ENCODE results near the gene CCDC192. TPM values are rescaled to one million over a fixed set of nuclear protein-coding genes. Genes with fewer than 3 reads are reported as not detected.

Gene CCDC192
- total and polyA plus RNA-seq, 4 donors: not detected

GRCh38 chr5:127909066-127909465 is 205.9 kb downstream of the CCDC192 start:
- no peaks in the 10 kb centered on the region for H3K27me3 ChIP-seq (ENCODE audit: control insufficient read depth in 1 of 2, insufficient read depth in 2 of 2, low read length in 1 of 2)
- no peak overlapping the region for H3K4me3 ChIP-seq (ENCODE audit: low read length in 2 of 2)
- H3K9me3 ChIP-seq (ENCODE audit: control insufficient read depth, low read length): no peaks in the 10 kb centered on the region
- intact Hi-C loops (cut with DNase I): no loop called here
- no peaks in the 10 kb centered on the region for H3K4me1 ChIP-seq (ENCODE audit: control insufficient read depth in 1 of 2, insufficient read depth in 2 of 2, low read length in 2 of 2)
- no peak overlapping the region for H3K27ac ChIP-seq (ENCODE audit: low read depth in 1 of 2, low read length in 2 of 2)
- no peak for ATAC-seq (ENCODE audit: low FRiP score)
- no peaks in the 10 kb centered on the region for H3K36me3 ChIP-seq (ENCODE audit: control insufficient read depth in 1 of 2, insufficient read depth in 2 of 2, low read length in 1 of 2)
- no peak for DNase-seq
- 51 to 54% methylated on average over 3 of the region's 3 CpGs for WGBS, 2 donors

GRCh38 chr5:127909821-127910220 is 206.6 kb downstream of the CCDC192 start:
- Histone ChIP-seq H3K4me1 (ENCODE audit: control insufficient read depth in 1 of 2, insufficient read depth in 2 of 2, low read length in 2 of 2) (no peaks in the 10 kb centered on the region), H3K27me3 (ENCODE audit: control insufficient read depth in 1 of 2, insufficient read depth in 2 of 2, low read length in 1 of 2) (no peaks in the 10 kb centered on the region), H3K4me3 (ENCODE audit: low read length in 2 of 2) (no peak overlapping the region), H3K9me3 (ENCODE audit: control insufficient read depth, low read length) (no peaks in the 10 kb centered on the region), H3K36me3 (ENCODE audit: control insufficient read depth in 1 of 2, insufficient read depth in 2 of 2, low read length in 1 of 2) (no peaks in the 10 kb centered on the region), H3K27ac (ENCODE audit: low read depth in 1 of 2, low read length in 2 of 2) (no peak overlapping the region)
- DNase-seq (no peak), ATAC-seq (ENCODE audit: low FRiP score) (no peak)
- intact Hi-C loops (cut with DNase I): no loop called here
- WGBS, 2 donors: 89% methylated on average over 1 of the region's 1 CpG

GRCh38 chr5:127910307-127910956 is 207.2 kb downstream of the CCDC192 start:
- no peaks in the 10 kb centered on the region for H3K9me3 ChIP-seq (ENCODE audit: control insufficient read depth, low read length)
- H3K4me1 ChIP-seq (ENCODE audit: control insufficient read depth in 1 of 2, insufficient read depth in 2 of 2, low read length in 2 of 2): no peaks in the 10 kb centered on the region
- H3K36me3 ChIP-seq (ENCODE audit: control insufficient read depth in 1 of 2, insufficient read depth in 2 of 2, low read length in 1 of 2): no peaks in the 10 kb centered on the region
- no peak for DNase-seq
- H3K27ac ChIP-seq (ENCODE audit: low read depth in 1 of 2, low read length in 2 of 2): no peak overlapping the region
- intact Hi-C loops (cut with DNase I): no loop called here
- H3K4me3 ChIP-seq (ENCODE audit: low read length in 2 of 2): no peak overlapping the region
- ATAC-seq (ENCODE audit: low FRiP score): no peak
- WGBS, 2 donors: 95 to 98% methylated on average over 2 of the region's 2 CpGs
- H3K27me3 ChIP-seq (ENCODE audit: control insufficient read depth in 1 of 2, insufficient read depth in 2 of 2, low read length in 1 of 2): no peaks in the 10 kb centered on the region

- DNase-seq (no peak), ATAC-seq (ENCODE audit: low FRiP score) (no peak)
- no peaks in the 10 kb centered on the region for H3K9me3 ChIP-seq (ENCODE audit: control insufficient read depth, low read length)
- no peaks in the 10 kb centered on the region for H3K36me3 ChIP-seq (ENCODE audit: control insufficient read depth in 1 of 2, insufficient read depth in 2 of 2, low read length in 1 of 2)
- 90 to 95% methylated on average over 2 of the region's 2 CpGs for WGBS, 2 donors
- no peak overlapping the region for H3K4me3 ChIP-seq (ENCODE audit: low read length in 2 of 2)
- H3K27ac ChIP-seq (ENCODE audit: low read depth in 1 of 2, low read length in 2 of 2): no peak overlapping the region
- intact Hi-C loops (cut with DNase I): no loop called here
- no peaks in the 10 kb centered on the region for H3K27me3 ChIP-seq (ENCODE audit: control insufficient read depth in 1 of 2, insufficient read depth in 2 of 2, low read length in 1 of 2)
- H3K4me1 ChIP-seq (ENCODE audit: control insufficient read depth in 1 of 2, insufficient read depth in 2 of 2, low read length in 2 of 2): no peaks in the 10 kb centered on the region
These were observed 208.4 kb downstream of the CCDC192 start for GRCh38 chr5:127911619-127912018.

- Histone ChIP-seq H3K27me3 (ENCODE audit: control insufficient read depth in 1 of 2, insufficient read depth in 2 of 2, low read length in 1 of 2) (no peaks in the 10 kb centered on the region), H3K36me3 (ENCODE audit: control insufficient read depth in 1 of 2, insufficient read depth in 2 of 2, low read length in 1 of 2) (no peaks in the 10 kb centered on the region), H3K9me3 (ENCODE audit: control insufficient read depth, low read length) (no peaks in the 10 kb centered on the region), H3K4me1 (ENCODE audit: control insufficient read depth in 1 of 2, insufficient read depth in 2 of 2, low read length in 2 of 2) (no peaks in the 10 kb centered on the region), H3K27ac (ENCODE audit: low read depth in 1 of 2, low read length in 2 of 2) (no peak overlapping the region), H3K4me3 (ENCODE audit: low read length in 2 of 2) (no peak overlapping the region)
- DNase-seq (no peak), ATAC-seq (ENCODE audit: low FRiP score) (no peak)
- 91 to 92% methylated on average over 3 of the region's 3 CpGs for WGBS, 2 donors
- intact Hi-C loops (cut with DNase I): no loop called here
These were observed 209.2 kb downstream of the CCDC192 start for GRCh38 chr5:127912411-127912810.

- H3K4me3 ChIP-seq (ENCODE audit: low read length in 2 of 2): no peak overlapping the region
- no peaks in the 10 kb centered on the region for H3K27me3 ChIP-seq (ENCODE audit: control insufficient read depth in 1 of 2, insufficient read depth in 2 of 2, low read length in 1 of 2)
- no peaks in the 10 kb centered on the region for H3K36me3 ChIP-seq (ENCODE audit: control insufficient read depth in 1 of 2, insufficient read depth in 2 of 2, low read length in 1 of 2)
- no peaks in the 10 kb centered on the region for H3K9me3 ChIP-seq (ENCODE audit: control insufficient read depth, low read length)
- DNase-seq: no peak
- WGBS, 2 donors: 48 to 50% methylated on average over 3 of the region's 3 CpGs
- intact Hi-C loops (cut with DNase I): no loop called here
- H3K27ac ChIP-seq (ENCODE audit: low read depth in 1 of 2, low read length in 2 of 2): no peak overlapping the region
- ATAC-seq (ENCODE audit: low FRiP score): no peak
- H3K4me1 ChIP-seq (ENCODE audit: control insufficient read depth in 1 of 2, insufficient read depth in 2 of 2, low read length in 2 of 2): no peaks in the 10 kb centered on the region
These were observed 213.8 kb downstream of the CCDC192 start for GRCh38 chr5:127916885-127917573.

- intact Hi-C loops (cut with DNase I): no loop called here
- no peak overlapping the region for H3K27ac ChIP-seq (ENCODE audit: low read depth in 1 of 2, low read length in 2 of 2)
- no peaks in the 10 kb centered on the region for H3K4me1 ChIP-seq (ENCODE audit: control insufficient read depth in 1 of 2, insufficient read depth in 2 of 2, low read length in 2 of 2)
- no peaks in the 10 kb centered on the region for H3K27me3 ChIP-seq (ENCODE audit: control insufficient read depth in 1 of 2, insufficient read depth in 2 of 2, low read length in 1 of 2)
- WGBS, 2 donors: 93 to 94% methylated on average over 5 of the region's 5 CpGs
- no peak for ATAC-seq (ENCODE audit: low FRiP score)
- no peak for DNase-seq
- H3K36me3 ChIP-seq (ENCODE audit: control insufficient read depth in 1 of 2, insufficient read depth in 2 of 2, low read length in 1 of 2): no peaks in the 10 kb centered on the region
- no peak overlapping the region for H3K4me3 ChIP-seq (ENCODE audit: low read length in 2 of 2)
- H3K9me3 ChIP-seq (ENCODE audit: control insufficient read depth, low read length): no peaks in the 10 kb centered on the region
These were observed 216.0 kb downstream of the CCDC192 start for GRCh38 chr5:127919006-127919796.

- no peak overlapping the region for H3K4me3 ChIP-seq (ENCODE audit: low read length in 2 of 2)
- H3K36me3 ChIP-seq (ENCODE audit: control insufficient read depth in 1 of 2, insufficient read depth in 2 of 2, low read length in 1 of 2): no peaks in the 10 kb centered on the region
- ATAC-seq (ENCODE audit: low FRiP score): no peak
- H3K9me3 ChIP-seq (ENCODE audit: control insufficient read depth, low read length): no peaks in the 10 kb centered on the region
- no peaks in the 10 kb centered on the region for H3K27me3 ChIP-seq (ENCODE audit: control insufficient read depth in 1 of 2, insufficient read depth in 2 of 2, low read length in 1 of 2)
- intact Hi-C loops (cut with DNase I): no loop called here
- H3K4me1 ChIP-seq (ENCODE audit: control insufficient read depth in 1 of 2, insufficient read depth in 2 of 2, low read length in 2 of 2): no peaks in the 10 kb centered on the region
- DNase-seq: no peak
- no peak overlapping the region for H3K27ac ChIP-seq (ENCODE audit: low read depth in 1 of 2, low read length in 2 of 2)
These were observed 216.6 kb downstream of the CCDC192 start for GRCh38 chr5:127919818-127920217.

GRCh38 chr5:127920936-127921335 is 217.7 kb downstream of the CCDC192 start:
- no peak overlapping the region for H3K4me3 ChIP-seq (ENCODE audit: low read length in 2 of 2)
- intact Hi-C loops (cut with DNase I): no loop called here
- ATAC-seq (ENCODE audit: low FRiP score): no peak
- H3K27me3 ChIP-seq (ENCODE audit: control insufficient read depth in 1 of 2, insufficient read depth in 2 of 2, low read length in 1 of 2): no peaks in the 10 kb centered on the region
- H3K9me3 ChIP-seq (ENCODE audit: control insufficient read depth, low read length): no peaks in the 10 kb centered on the region
- H3K27ac ChIP-seq (ENCODE audit: low read depth in 1 of 2, low read length in 2 of 2): no peak overlapping the region
- H3K36me3 ChIP-seq (ENCODE audit: control insufficient read depth in 1 of 2, insufficient read depth in 2 of 2, low read length in 1 of 2): no peaks in the 10 kb centered on the region
- H3K4me1 ChIP-seq (ENCODE audit: control insufficient read depth in 1 of 2, insufficient read depth in 2 of 2, low read length in 2 of 2): no peaks in the 10 kb centered on the region
- no peak for DNase-seq
